Measurements from ENCODE around the gene HOXB6. TPM values are rescaled to one million over a fixed set of nuclear protein-coding genes. Genes with fewer than 3 reads are reported as not detected.
A peak's percentile ranks its signal among the peaks of the same experiment; 100 is the strongest.

The HOXB6 gene
- polyA plus RNA-seq, 6 donors from 2014 or later = not detected

- Mint-ChIP-seq H3K4me1 (peaks cover 55 to 62% (median 61%) of the 10 kb centered on the region in 3 donors), H3K4me3 (peak within 1 kb of the TSS; percentile 67 to 98 (median 86)), H3K36me3 (peaks cover 0 to 8% of the 10 kb centered on the region in 2 donors), H3K27me3 (peaks cover 75 to 95% (median 91%) of the 10 kb centered on the region in 3 donors), H3K27ac (peak within 1 kb of the TSS in 5 of 6 donors; percentile 71 to 97 (median 89)), H3K9me3 (peaks cover 0 to 2% (median 0%) of the 10 kb centered on the region in 7 donors)
- DNase-seq = no peak
- no peak for ATAC-seq (ENCODE audit: low read depth in 2 of 2)
These were observed 10.5 kb upstream of the HOXB6 start, which contains the start of gene HOXB8 for GRCh38 chr17:48615047-48615962. Gene HOXB8 (minus strand): TSS chr17:48615292. CDS start chr17:48614704, 588 bp downstream.

GRCh38 chr17:48613862-48614694 is 9.3 kb upstream of the HOXB6 start:
- DNase-seq (no peak), ATAC-seq (ENCODE audit: low read depth in 2 of 2) (no peak)
- H3K27me3 Mint-ChIP-seq = peaks cover 74 to 92% (median 86%) of the 10 kb centered on the region in 3 donors
- peaks cover 0 to 2% (median 0%) of the 10 kb centered on the region in 7 donors for H3K9me3 Mint-ChIP-seq
- H3K27ac Mint-ChIP-seq = peak overlapping the region in 5 of 6 donors; percentile 67 to 97 (median 71)
- H3K4me3 Mint-ChIP-seq = peak overlapping the region; percentile 67 to 98 (median 90)
- peaks cover 57 to 62% (median 58%) of the 10 kb centered on the region in 3 donors for H3K4me1 Mint-ChIP-seq
- peaks cover 0 to 8% of the 10 kb centered on the region in 2 donors for H3K36me3 Mint-ChIP-seq

- Mint-ChIP-seq H3K27ac (peak overlapping the region in 5 of 6 donors; percentile 52 to 95 (median 74)), H3K9me3 (peaks cover 0 to 2% (median 0%) of the 10 kb centered on the region in 7 donors), H3K36me3 (peaks cover 0 to 8% of the 10 kb centered on the region in 2 donors), H3K4me3 (peak overlapping the region; percentile 81 to 98 (median 92)), H3K27me3 (peaks cover 67 to 89% (median 87%) of the 10 kb centered on the region in 3 donors), H3K4me1 (peaks cover 48 to 53% (median 50%) of the 10 kb centered on the region in 3 donors)
- ATAC-seq (ENCODE audit: low read depth in 2 of 2) (peak; percentile 66 to 71), DNase-seq (no peak)
These were observed 8.3 kb upstream of the HOXB6 start for GRCh38 chr17:48612854-48613691.

DNA sequence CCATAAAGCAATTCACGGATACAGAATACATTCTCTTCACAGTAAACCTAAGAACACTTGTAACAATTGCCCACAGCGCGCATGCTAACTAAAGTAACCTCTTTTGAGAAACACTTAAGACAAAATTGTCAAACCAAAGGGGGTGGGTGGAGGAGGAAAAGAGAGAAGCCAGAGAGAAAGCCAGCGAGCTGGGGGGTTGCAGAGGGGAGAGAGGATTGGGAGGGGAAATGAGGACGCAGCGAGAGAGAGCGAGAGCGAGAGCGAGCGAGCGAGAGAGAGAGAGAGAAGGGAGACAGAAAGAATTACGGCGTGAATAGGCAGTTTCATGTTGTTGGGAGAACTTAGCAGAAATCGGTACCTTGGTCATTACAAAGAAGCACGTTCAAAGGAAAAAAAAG is 7.7 kb upstream of the HOXB6 start:
- Mint-ChIP-seq H3K4me3 (peak overlapping the region; percentile 69 to 98 (median 90)), H3K4me1 (peaks cover 48 to 56% (median 52%) of the 10 kb centered on the region in 3 donors), H3K27ac (peak overlapping the region in 5 of 6 donors; percentile 1 to 95 (median 71)), H3K36me3 (peaks cover 0 to 8% of the 10 kb centered on the region in 2 donors), H3K27me3 (peaks cover 70 to 89% (median 87%) of the 10 kb centered on the region in 3 donors), H3K9me3 (peaks cover 0 to 2% (median 0%) of the 10 kb centered on the region in 7 donors)
- ATAC-seq (ENCODE audit: low read depth in 2 of 2) (peak in 1 of 2 donors; percentile 9), DNase-seq (no peak)

DNA sequence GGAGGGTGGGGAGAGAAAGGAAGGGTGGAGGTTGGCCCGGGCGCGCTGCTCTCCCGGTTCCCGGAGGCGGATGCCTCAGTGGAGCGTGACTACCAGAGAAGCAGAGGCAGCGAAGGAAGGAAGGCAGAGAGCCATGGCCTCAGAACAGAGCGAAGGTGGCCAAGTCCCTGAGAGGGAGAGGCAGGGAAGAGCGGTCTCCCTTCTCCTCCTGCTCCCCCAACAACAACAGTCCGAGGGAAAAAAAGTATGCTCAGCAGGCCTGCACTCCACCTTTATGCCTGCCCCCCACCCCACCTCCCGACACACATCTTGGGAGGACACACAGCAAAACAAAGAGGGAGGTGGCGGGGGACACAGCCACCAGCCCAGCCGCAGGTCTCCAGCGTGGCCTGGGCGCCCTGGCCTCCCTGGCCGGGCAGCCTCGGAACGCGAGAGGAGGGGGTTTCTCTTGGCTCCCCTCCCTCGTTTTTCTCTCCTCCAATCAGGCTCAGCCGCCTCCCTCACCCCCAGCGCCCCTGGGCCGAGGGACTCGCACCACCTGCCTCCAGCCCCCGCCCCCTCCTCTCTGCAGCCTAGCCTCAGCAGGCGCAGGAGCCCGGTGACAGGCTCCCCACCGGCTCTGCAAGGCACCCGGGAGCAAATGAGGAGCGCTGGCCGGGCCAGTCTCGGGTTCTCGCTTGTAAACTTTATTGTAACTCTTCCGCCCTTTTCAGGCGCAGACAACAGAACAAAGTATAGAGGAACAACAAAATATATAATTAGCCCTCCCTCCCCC is 7.1 kb upstream of the HOXB6 start:
- Mint-ChIP-seq H3K36me3 (peaks cover 0 to 8% of the 10 kb centered on the region in 2 donors), H3K9me3 (peaks cover 0 to 2% (median 0%) of the 10 kb centered on the region in 7 donors), H3K4me1 (peaks cover 43 to 50% (median 47%) of the 10 kb centered on the region in 3 donors), H3K27ac (peak overlapping the region in 2 of 6 donors; percentile 71 to 78), H3K27me3 (peaks cover 69 to 89% (median 87%) of the 10 kb centered on the region in 3 donors), H3K4me3 (peak overlapping the region; percentile 92 to 98 (median 96))
- no peak for DNase-seq
- no peak for ATAC-seq (ENCODE audit: low read depth in 2 of 2)

DNA sequence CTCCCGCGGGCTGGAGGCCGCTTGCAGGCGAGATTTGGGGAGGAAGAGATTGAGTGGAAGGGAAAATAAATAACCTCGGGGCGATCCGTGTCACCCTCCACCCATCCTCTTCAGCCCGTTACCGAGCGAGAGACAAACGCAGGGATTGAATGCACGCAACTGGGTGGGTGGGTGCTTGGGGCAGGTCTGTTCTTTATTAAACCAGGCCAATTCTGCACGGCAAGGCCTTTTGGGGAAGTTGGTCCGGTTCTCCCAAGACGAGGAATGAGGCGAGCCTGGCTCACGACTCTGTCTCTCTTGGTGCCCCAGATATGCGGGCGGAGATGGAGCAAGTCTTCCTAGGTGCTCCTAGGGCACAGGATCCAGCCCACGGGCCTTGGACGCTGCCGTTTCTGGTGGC is 6.4 kb upstream of the HOXB6 start:
- ATAC-seq (ENCODE audit: low read depth in 2 of 2) = no peak
- peak overlapping the region; percentile 92 to 98 (median 96) for H3K4me3 Mint-ChIP-seq
- H3K36me3 Mint-ChIP-seq = peaks cover 0 to 8% of the 10 kb centered on the region in 2 donors
- no peak for DNase-seq
- H3K9me3 Mint-ChIP-seq = peaks cover 0 to 2% (median 0%) of the 10 kb centered on the region in 7 donors
- H3K27ac Mint-ChIP-seq = peak overlapping the region in 4 of 6 donors; percentile 55 to 95 (median 82)
- H3K27me3 Mint-ChIP-seq = peaks cover 71 to 91% (median 87%) of the 10 kb centered on the region in 3 donors
- H3K4me1 Mint-ChIP-seq = peaks cover 43 to 49% (median 45%) of the 10 kb centered on the region in 3 donors

DNA sequence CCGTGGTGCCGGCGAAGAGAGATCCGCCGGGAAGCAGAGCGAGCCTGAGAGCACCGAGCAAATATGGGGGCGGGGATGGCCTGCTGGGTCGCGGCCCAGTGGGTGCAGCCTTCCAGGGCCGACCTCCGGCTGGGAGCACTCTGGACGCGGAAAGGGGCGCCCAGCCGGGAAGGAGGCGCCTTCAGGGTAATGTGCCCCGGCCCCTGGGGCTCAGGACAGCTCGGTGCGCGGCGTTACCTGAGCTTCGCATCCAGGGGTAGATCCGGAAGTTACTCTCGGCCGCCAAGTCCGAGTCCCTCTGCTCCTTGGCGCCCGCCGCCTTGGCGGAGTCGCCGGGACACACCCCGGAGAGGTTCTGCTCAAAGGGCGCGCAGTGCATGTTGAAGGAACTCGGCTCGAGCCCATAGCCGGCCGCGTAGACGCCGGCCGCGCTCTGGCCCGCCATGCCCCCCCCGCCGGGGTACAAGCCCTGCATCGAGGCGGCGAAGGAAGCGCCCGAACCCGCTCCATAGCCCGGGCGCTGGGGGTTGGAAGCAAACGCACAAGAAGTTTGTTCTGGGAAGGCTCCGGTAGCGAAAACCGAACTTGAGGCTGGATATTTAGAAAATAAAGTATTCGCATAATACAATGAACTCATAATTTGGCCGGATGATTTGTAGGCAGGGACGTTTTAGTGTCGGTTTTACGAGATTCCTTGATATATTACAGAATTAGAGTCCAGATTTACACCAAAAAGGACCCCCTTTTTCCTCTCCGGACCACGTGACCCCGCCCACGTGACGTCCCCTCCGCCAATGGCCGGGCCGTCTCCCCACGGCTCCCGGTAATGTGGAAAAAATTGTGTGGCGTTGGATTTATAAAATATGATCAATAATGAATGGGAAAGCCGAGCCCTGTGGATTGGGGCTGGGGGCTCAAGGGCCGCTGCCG is 5.8 kb upstream of the HOXB6 start, which contains the start of gene HOXB7:
Gene HOXB7, minus strand, starts transcription at position 736 of the 930 bp plus-strand sequence. Its CDS starts 99 bp downstream, at position 637.
- peaks cover 43 to 49% (median 45%) of the 10 kb centered on the region in 3 donors for H3K4me1 Mint-ChIP-seq
- peaks cover 0 to 2% (median 0%) of the 10 kb centered on the region in 7 donors for H3K9me3 Mint-ChIP-seq
- peak within 1 kb of the TSS in 4 of 6 donors; percentile 55 to 95 (median 82) for H3K27ac Mint-ChIP-seq
- H3K27me3 Mint-ChIP-seq = peaks cover 71 to 90% (median 88%) of the 10 kb centered on the region in 3 donors
- H3K4me3 Mint-ChIP-seq = peak within 1 kb of the TSS; percentile 92 to 98 (median 96)
- peak; percentile 53 for DNase-seq
- peaks cover 0 to 8% of the 10 kb centered on the region in 2 donors for H3K36me3 Mint-ChIP-seq
- ATAC-seq (ENCODE audit: low read depth in 2 of 2) = peak; percentile 30 to 48

DNA sequence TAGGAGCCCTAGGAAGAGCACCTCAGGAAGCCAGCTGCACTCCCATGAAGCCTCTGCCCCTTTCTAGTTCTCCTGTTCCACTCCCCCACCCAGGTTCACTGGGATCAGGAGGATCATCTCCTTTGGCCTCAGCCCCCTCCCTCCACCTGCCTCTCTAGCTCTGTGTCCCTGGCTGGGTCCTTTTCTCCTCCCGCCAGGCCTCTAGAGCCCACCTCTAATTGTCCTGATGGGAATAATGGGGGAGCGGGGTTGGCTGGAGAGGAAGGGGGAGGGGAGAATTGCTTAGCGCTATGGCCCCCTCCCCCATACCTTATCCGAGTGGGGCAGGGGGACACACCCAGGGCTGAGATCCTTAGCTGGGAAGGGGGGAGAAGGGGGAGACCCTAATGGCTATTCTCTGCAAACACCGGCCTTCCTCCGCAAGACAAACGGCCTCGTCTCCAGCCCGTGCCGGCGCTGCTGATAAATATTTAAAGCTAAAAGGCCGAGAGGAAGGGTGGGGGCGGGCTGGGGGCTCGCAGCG is 5.0 kb upstream of the HOXB6 start:
- peaks cover 0 to 2% (median 0%) of the 10 kb centered on the region in 7 donors for H3K9me3 Mint-ChIP-seq
- DNase-seq (no peak), ATAC-seq (ENCODE audit: low read depth in 2 of 2) (no peak)
- H3K27ac Mint-ChIP-seq = no peak overlapping the region
- H3K27me3 Mint-ChIP-seq = peaks cover 71 to 91% (median 88%) of the 10 kb centered on the region in 3 donors
- peak overlapping the region; percentile 92 to 98 (median 96) for H3K4me3 Mint-ChIP-seq
- peaks cover 0 to 2% of the 10 kb centered on the region in 2 donors for H3K36me3 Mint-ChIP-seq
- peaks cover 42 to 45% (median 42%) of the 10 kb centered on the region in 3 donors for H3K4me1 Mint-ChIP-seq

DNA sequence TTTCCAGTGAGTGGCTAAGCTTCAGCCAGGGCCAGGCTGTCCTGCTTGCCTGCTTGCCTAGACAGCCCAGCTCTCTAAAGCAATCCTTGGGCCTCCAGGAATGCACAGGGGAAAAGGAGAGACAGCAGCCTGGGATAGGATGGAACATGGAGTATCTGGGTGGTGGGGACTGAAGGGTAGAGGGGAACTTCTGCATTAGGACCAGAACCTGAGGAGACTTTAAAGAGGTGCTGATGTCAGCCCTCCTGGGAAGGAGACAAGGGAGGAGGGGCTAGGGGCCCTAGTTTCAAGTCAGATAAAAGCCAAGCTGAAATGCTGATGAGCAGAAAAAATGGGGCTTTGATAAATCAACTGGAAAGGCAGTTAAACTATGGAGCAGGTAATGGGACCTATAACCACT is 4.2 kb upstream of the HOXB6 start:
- Mint-ChIP-seq H3K9me3 (peaks cover 0 to 2% (median 0%) of the 10 kb centered on the region in 7 donors), H3K27me3 (peaks cover 74 to 91% (median 88%) of the 10 kb centered on the region in 3 donors), H3K36me3 (no peaks in the 10 kb centered on the region), H3K4me1 (peaks cover 37 to 44% (median 38%) of the 10 kb centered on the region in 3 donors), H3K4me3 (peak overlapping the region in 6 of 8 donors; percentile 7 to 98 (median 94)), H3K27ac (peak overlapping the region in 2 of 6 donors; percentile 18 to 72)
- ATAC-seq (ENCODE audit: low read depth in 2 of 2) (no peak), DNase-seq (no peak)

- ATAC-seq (ENCODE audit: low read depth in 2 of 2) = no peak
- Mint-ChIP-seq H3K9me3 (peaks cover 0 to 2% (median 0%) of the 10 kb centered on the region in 7 donors), H3K27ac (no peak overlapping the region), H3K4me3 (peak overlapping the region in 1 of 8 donors; percentile 92), H3K36me3 (no peaks in the 10 kb centered on the region), H3K27me3 (peaks cover 74 to 91% (median 87%) of the 10 kb centered on the region in 3 donors), H3K4me1 (peaks cover 32 to 39% (median 33%) of the 10 kb centered on the region in 3 donors)
- DNase-seq = no peak
These were observed 3.7 kb upstream of the HOXB6 start for GRCh38 chr17:48608494-48608834.

Data from naive B cell (primary cell).